ENCODE data around the gene SPATS2L.

The SPATS2L gene

DNA sequence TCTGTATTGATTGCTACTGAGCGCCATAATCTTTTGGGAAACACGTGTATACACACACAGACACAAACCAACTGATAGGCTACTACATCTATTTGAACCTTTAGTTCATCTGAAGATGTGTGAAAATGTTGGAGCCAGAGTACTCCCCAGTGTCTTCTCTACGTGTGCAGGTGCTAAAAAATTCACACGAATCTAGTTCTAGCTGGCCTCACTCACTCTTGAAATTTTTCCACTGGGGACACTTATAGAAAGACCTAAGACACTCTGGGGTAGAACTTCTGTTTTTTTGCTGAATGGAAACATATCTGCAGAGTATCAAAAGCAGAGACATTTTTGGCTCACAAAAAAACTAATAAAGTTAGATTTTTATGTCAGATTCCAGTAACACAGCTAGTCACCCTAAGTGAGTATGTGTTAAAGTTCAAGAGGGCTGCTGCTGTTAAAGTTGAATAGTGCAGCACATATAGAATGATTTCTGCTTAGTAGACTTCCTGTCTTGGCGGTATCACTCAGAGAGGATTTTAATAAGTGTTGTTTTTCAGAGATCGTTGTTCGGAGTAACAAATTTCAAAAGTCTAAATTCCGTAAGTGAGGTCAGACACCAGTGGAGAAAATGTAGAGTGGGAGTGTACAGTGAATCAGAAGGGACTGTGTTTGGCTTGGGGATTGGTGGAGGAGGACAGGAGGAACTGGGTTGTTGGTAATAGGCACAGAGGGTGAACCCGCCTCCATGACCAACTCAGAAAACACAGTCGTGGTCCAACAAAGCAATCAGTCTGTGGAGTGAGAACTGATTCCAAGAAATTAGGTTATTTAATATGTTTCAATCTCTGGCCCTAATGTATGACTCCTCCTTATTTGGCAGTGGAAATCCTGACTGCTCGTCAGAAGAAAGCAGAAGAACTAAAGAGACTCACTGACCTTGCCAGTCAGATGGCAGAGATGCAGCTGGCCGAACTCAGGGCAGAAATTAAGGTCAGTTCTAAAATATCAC, 160.2 kb downstream of the SPATS2L start:
- DNase-seq (ENCODE audit: extremely low read depth, insufficient read length), result no peak

DNA sequence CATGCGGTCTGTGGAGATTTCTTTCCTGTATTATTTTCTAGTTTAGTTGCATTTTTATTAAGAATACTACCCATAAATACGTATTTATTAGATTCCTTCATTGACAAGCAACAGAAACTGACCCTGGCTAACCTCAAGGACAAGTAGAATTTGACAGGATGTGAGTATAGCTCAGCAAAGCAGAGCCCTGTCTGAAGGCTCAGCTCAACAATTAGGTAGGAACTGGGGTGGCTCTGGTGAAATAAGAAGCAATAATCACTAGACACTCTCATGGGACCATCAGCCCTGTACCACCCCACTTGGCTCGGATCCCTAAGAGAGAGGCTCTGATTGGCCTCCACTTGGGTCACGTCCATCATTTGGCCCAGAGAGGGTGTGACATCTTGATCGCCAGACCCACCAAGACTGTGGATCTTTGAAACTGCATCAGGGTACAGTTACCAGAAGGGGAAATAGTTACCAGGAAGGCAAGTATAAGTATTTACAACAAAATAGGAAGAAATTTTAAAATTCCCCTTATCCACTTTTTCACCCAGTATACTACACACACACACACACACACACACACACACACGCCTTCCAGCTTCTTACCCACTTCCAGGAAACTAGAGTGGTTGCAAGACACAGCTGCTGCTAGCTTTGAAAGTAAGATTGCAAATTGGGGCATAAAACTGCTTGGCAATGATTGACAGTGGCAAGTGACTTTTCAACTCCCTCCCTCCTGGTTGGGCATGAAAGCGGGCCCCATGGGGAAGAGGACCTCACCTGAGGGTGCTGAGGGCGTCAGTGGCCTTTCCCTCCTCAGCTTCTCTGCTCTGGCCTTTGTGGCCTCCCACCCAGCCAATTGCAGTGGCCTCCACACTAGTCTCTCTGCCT, 161.6 kb downstream of the SPATS2L start:
- Histone ChIP-seq H3K4me3 (replicated peaks; ENCODE audit: low read depth, low read length) (no peak overlapping the region), H3K36me3 (ENCODE audit: control insufficient read depth, insufficient read depth, low read length) (no peaks in the 10 kb centered on the region; the same call in 1 of the 2 replicates), H3K27me3 (replicated peaks; ENCODE audit: control insufficient read depth, insufficient read depth, low read length) (no peaks in the 10 kb centered on the region)
- no peak for DNase-seq (ENCODE audit: extremely low read depth, insufficient read length)
- TF ChIP-seq, protein P1, sequence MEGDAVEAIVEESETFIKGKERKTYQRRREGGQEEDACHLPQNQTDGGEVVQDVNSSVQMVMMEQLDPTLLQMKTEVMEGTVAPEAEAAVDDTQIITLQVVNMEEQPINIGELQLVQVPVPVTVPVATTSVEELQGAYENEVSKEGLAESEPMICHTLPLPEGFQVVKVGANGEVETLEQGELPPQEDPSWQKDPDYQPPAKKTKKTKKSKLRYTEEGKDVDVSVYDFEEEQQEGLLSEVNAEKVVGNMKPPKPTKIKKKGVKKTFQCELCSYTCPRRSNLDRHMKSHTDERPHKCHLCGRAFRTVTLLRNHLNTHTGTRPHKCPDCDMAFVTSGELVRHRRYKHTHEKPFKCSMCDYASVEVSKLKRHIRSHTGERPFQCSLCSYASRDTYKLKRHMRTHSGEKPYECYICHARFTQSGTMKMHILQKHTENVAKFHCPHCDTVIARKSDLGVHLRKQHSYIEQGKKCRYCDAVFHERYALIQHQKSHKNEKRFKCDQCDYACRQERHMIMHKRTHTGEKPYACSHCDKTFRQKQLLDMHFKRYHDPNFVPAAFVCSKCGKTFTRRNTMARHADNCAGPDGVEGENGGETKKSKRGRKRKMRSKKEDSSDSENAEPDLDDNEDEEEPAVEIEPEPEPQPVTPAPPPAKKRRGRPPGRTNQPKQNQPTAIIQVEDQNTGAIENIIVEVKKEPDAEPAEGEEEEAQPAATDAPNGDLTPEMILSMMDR (IDR thresholded peaks at IDR 0.05; ENCODE audit: insufficient read depth, low read length, poor library complexity, severe bottlenecking), result no peak

More for the DNA sequence above, 160.2 kb downstream of the SPATS2L start:
- no peak overlapping the region for H3K4me3 ChIP-seq (replicated peaks; ENCODE audit: low read depth, low read length)
- TF ChIP-seq, protein P1 (IDR thresholded peaks at IDR 0.05; ENCODE audit: insufficient read depth, low read length, poor library complexity, severe bottlenecking), result no peak
- no peaks in the 10 kb centered on the region for H3K27me3 ChIP-seq (replicated peaks; ENCODE audit: control insufficient read depth, insufficient read depth, low read length)
- no peaks in the 10 kb centered on the region; the same call in 1 of the 2 replicates for H3K36me3 ChIP-seq (ENCODE audit: control insufficient read depth, insufficient read depth, low read length)

DNA sequence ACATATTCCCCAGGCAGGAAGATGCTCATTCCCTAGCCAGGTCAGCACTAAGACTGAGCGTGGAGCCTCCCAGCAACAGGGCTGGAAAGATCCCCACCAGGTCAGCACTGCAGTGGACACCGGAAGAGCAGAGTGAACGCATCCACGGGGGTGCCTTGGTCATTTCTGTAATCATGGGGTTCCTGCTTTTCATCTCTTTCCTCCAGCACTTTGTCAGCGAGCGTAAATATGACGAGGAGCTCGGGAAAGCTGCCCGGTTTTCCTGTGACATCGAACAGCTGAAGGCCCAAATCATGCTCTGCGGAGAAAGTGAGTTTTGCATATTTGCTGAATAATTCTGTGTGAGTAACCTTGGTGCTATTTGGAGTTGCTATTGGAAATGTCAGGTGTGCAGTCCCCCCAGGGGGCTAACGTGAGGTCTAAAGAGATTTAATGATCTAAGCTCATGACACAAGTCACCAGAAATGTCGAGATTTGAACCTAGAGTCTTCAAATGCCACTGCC, 163.3 kb downstream of the SPATS2L start:
- TF ChIP-seq, protein P1 (IDR thresholded peaks at IDR 0.05; ENCODE audit: insufficient read depth, low read length, poor library complexity, severe bottlenecking), result no peak
- Histone ChIP-seq H3K27me3 (replicated peaks; ENCODE audit: control insufficient read depth, insufficient read depth, low read length) (no peaks in the 10 kb centered on the region), H3K36me3 (ENCODE audit: control insufficient read depth, insufficient read depth, low read length) (no peaks in the 10 kb centered on the region; the same call in 1 of the 2 replicates), H3K4me3 (replicated peaks; ENCODE audit: low read depth, low read length) (no peak overlapping the region)
- DNase-seq (ENCODE audit: extremely low read depth, insufficient read length), result no peak

DNA sequence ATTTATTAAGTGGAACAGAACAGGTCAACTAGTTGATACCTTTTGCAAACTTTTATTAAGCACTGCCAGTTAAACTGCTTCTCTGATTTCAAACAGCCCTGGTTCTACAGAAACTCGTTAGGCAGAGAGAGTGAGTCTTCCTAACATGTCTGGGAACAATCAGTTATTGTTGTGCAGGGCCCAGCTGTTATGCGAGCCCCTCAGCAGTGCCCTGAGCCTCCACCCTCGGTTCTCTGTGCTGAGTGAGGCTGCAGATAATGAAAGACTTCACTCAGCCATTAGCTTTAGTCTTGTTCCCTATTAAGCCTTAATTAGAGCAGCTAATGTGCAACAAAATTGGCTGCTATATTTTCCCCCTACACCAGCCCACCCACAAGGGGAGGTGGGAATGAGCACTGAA, 163.7 kb downstream of the SPATS2L start:
- Histone ChIP-seq H3K4me3 (replicated peaks; ENCODE audit: low read depth, low read length) (no peak overlapping the region), H3K36me3 (ENCODE audit: control insufficient read depth, insufficient read depth, low read length) (no peaks in the 10 kb centered on the region; the same call in 1 of the 2 replicates), H3K27me3 (replicated peaks; ENCODE audit: control insufficient read depth, insufficient read depth, low read length) (no peaks in the 10 kb centered on the region)
- TF ChIP-seq, protein P1 (IDR thresholded peaks at IDR 0.05; ENCODE audit: insufficient read depth, low read length, poor library complexity, severe bottlenecking), result no peak
- DNase-seq (ENCODE audit: extremely low read depth, insufficient read length), result no peak

- no peaks in the 10 kb centered on the region for H3K27me3 ChIP-seq (replicated peaks; ENCODE audit: control insufficient read depth, insufficient read depth, low read length)
- TF ChIP-seq, protein P1 (IDR thresholded peaks at IDR 0.05; ENCODE audit: insufficient read depth, low read length, poor library complexity, severe bottlenecking), result peak; percentile 64
- no peak overlapping the region for H3K4me3 ChIP-seq (replicated peaks; ENCODE audit: low read depth, low read length)
- peak; percentile 66 for DNase-seq (ENCODE audit: extremely low read depth, insufficient read length)
- H3K36me3 ChIP-seq (ENCODE audit: control insufficient read depth, insufficient read depth, low read length), result no peaks in the 10 kb centered on the region; the same call in 1 of the 2 replicates
Observed at GRCh38 chr2:200471324-200471848, 164.9 kb downstream of the SPATS2L start.

Data from GM06990 (cell line).